ENCODE data around the gene TRAPPC14. TPM values are rescaled to one million over a fixed set of nuclear protein-coding genes. Genes with fewer than 3 reads are reported as not detected.
A peak's percentile ranks its signal among the peaks of the same experiment; 100 is the strongest.

The TRAPPC14 gene
- total and polyA plus RNA-seq, 9 of the 15 experiments (the other 6 are each of a cell fraction or from before 2014, with no cell fraction given), result 0.42 to 45.9 (median 18.2) TPM

- TF ChIP-seq HOXB6 (CRISPR knock-in tag; IDR thresholded peaks at IDR 0.05; ENCODE audit: borderline replicate concordance) (no peak), MBD2 (IDR thresholded peaks at IDR 0.05; ENCODE audit: borderline replicate concordance, low read depth) (no peak), ZC3H11A (IDR thresholded peaks at IDR 0.05; ENCODE audit: low read depth, low read length) (0 out of 2 replicates have a peak, but pooled peaks have one; percentile 34), HLTF (IDR thresholded peaks at IDR 0.05) (no peak), ZNF175 (CRISPR knock-in tag; IDR thresholded peaks at IDR 0.05; ENCODE audit: low read depth) (no peak), HDGF (IDR thresholded peaks at IDR 0.05) (no peak), TCF7L2 (IDR thresholded peaks at IDR 0.05; ENCODE audit: low read depth, low read length) (no peak), TEAD1 (CRISPR knock-in tag; IDR thresholded peaks at IDR 0.05) (peak in 1 of 2 experiments; percentile 73; a peak in 1 of 4 replicates), OTX1 (CRISPR knock-in tag; IDR thresholded peaks at IDR 0.05) (no peak), HDAC1 (IDR thresholded peaks at IDR 0.05) (peak in 1 of 2 experiments; percentile 5; a peak in 1 of 4 replicates), RBM34 (IDR thresholded peaks at IDR 0.05; ENCODE audit: borderline replicate concordance, insufficient read depth, low read length) (no peak), XRCC4 (IDR thresholded peaks at IDR 0.05; ENCODE audit: extremely low read depth, insufficient read depth, insufficient read length) (no peak), ZNF444 (CRISPR knock-in tag; IDR thresholded peaks at IDR 0.05) (no peak), NELFE (IDR thresholded peaks at IDR 0.05; ENCODE audit: insufficient read depth, insufficient read length) (no peak), THAP7 (CRISPR knock-in tag; IDR thresholded peaks at IDR 0.05) (0 out of 2 replicates have a peak, but pooled peaks have one; percentile 8), ASH1L (IDR thresholded peaks at IDR 0.05; ENCODE audit: borderline replicate concordance, low read depth, partially characterized antibody) (no peak), CREB1 (IDR thresholded peaks at IDR 0.05) (no peak), CREB1 (CRISPR knock-in tag; IDR thresholded peaks at IDR 0.05) (no peak), PRPF4 (IDR thresholded peaks at IDR 0.05; ENCODE audit: insufficient read depth, low read depth, low read length, poor library complexity, severe bottlenecking) (no peak), RBFOX2 (IDR thresholded peaks at IDR 0.05; ENCODE audit: low read depth, low read length) (no peak)
- TF ChIP-seq, protein P1, sequence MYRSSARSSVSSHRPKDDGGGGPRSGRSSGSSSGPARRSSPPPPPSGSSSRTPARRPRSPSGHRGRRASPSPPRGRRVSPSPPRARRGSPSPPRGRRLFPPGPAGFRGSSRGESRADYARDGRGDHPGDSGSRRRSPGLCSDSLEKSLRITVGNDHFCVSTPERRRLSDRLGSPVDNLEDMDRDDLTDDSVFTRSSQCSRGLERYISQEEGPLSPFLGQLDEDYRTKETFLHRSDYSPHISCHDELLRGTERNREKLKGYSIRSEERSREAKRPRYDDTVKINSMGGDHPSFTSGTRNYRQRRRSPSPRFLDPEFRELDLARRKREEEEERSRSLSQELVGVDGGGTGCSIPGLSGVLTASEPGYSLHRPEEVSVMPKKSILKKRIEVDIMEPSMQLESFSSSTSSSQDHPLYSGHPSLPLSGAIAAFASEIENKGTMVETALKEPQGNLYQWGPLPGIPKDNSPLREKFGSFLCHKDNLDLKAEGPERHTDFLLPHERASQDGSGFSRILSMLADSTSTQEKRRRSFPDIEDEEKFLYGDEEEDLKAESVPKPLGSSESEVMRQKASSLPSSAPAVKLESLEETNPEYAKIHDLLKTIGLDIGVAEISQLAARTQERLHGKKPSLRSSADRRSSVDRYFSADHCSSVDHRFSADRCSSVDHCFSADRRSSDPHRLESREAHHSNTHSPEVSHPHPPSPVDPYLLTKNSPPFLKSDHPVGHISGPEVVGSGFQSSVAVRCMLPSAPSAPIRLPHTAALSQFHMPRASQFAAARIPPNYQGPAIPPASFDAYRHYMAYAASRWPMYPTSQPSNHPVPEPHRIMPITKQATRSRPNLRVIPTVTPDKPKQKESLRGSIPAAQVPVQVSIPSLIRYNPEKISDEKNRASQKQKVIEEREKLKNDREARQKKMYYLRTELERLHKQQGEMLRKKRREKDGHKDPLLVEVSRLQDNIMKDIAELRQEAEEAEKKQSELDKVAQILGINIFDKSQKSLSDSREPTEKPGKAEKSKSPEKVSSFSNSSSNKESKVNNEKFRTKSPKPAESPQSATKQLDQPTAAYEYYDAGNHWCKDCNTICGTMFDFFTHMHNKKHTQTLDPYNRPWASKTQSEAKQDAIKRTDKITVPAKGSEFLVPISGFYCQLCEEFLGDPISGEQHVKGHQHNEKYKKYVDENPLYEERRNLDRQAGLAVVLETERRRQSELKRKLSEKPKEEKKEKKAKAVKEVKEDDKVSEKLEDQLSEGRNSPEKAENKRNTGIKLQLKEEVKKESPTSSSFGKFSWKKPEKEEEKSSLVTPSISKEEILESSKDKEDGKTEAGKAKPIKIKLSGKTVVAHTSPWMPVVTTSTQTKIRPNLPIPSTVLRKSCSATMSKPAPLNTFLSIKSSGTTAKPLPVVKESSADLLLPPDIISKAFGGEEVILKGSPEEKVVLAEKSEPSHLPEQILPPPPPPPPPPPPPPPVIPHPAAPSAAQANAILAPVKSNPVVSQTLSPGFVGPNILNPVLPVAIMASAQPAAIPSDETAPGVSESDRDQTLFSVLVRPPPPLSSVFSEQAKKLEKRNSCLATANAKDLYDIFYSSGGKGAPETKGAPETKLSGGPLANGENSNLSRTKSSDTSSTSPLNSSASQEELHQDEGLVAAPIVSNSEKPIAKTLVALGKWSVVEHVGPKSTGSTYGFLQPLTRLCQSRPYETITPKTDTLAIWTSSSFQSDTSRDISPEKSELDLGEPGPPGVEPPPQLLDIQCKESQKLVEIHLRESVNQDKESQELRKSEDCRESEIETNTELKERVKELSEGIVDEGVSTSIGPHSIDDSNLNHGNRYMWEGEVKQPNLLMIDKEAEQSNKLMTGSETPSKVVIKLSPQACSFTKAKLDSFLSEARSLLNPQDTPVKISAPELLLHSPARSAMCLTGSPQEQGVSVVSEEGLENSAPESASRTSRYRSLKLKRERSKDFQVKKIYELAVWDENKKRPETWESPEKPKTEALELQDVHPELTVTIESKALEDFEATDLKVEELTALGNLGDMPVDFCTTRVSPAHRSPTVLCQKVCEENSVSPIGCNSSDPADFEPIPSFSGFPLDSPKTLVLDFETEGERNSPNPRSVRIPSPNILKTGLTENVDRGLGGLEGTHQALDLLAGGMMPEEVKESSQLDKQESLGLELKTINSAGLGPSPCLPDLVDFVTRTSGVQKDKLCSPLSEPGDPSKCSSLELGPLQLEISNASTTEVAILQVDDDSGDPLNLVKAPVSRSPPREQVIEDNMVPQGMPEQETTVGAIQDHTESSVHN (IDR thresholded peaks at IDR 0.05; ENCODE audit: borderline replicate concordance in 1 of 2, low read depth in 1 of 2), result no peak
Observed at GRCh38 chr7:100126239-100126930, 32.1 kb downstream of the TRAPPC14 start (continued).
